DMS114 treated with DMSO at 0.1 percent for 48 hours (cell line): ENCODE data around the gene MCF2L2.

Source experiments
- DNase-seq: peaks from one replicate; lab custom pipeline; 2025; ENCODE audit not compliant: unreplicated experiment; lab: John Stamatoyannopoulos, UW

Gene MCF2L2

DNA sequence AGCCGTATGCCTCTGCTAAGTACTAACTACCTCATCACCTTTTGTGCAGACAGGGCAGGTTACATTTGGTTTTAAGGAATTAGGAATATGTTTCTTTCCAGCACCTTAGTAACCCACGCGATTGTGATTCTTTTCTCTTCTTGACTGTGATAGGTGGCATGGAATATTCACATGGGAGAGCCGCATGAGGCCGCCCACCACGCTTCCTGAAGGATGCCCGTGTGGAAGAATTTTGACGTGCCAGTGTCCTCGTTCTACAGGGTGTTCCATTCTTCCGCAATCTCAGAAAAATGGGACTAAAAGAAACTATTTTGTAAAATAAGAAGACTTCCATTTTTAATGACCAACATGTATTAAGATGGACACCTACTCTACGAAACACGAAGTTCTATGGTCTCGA is 159.1 kb downstream of the MCF2L2 start:
- DNase-seq: no peak

GRCh38 chr3:183268366-183268765 is 160.1 kb downstream of the MCF2L2 start:
- DNase-seq: no peak

DNA sequence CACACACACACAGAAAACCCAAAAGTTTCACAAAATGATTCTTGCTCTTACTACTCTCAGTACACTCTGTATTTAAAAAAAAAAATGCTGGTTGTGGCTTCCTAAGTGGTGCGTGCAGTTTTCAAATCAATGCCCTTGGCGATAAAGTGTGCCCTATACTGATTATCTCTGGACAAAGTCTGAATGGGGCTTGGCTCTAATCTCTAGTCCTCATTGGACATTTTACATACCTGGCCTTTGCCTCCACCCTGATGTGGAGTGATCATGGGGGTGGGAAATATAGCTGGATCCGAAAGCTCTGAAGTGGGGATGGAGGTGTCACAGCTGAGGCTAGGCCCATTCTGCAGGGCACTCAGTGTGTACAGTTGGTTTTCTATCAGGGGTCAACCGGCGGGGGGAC is 161.3 kb downstream of the MCF2L2 start:
- no peak for DNase-seq

DNA sequence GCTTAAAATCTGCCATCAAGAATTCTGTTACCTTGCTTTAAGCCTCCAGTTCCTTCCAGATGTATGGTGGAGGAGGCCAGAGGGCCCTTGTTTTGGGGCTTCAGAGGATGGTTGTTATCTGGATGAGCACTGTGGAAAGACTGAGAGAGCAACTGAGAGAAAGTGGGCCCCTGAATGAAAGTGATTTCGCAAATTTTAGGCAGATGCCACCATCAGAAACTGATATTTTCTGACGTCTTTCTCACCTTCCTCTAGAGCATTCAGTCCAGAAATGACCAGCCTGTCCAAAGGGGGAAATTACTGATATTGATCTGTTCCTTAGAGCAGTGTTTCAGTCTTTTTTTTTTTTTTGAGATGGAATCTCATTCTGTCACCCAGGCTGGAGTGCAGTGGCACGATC is 162.0 kb downstream of the MCF2L2 start:
- no peak for DNase-seq

DNA sequence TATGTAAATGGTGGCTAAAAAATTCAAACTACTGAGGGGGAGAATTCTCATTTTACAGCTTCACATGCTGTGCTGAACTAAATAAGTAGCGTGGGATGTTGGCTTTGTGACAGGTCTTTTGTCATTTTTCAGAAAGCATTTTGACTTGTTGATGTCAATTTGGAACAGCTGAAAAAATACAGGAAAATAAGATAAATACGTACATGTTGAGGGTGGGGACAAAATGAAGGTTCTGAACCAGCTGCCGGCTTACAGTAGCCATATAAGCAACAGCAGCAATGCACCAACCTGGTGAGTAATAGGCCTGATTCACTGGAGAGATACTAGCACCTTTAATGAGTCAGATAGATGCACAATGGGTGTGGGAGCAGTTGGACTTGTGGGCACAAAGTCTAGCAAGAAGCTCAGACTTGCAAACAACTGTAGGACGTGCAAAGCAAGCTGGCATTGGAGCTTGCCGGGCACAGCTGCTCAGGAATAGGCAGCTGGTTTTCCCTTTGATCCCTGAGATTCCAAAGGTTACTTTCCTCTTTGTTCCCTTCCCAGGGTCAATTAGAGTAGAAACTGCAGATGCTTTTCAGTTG is 162.5 kb downstream of the MCF2L2 start:
- DNase-seq: no peak

GRCh38 chr3:183265157-183265642 is 163.2 kb downstream of the MCF2L2 start:
- no peak for DNase-seq

DNA sequence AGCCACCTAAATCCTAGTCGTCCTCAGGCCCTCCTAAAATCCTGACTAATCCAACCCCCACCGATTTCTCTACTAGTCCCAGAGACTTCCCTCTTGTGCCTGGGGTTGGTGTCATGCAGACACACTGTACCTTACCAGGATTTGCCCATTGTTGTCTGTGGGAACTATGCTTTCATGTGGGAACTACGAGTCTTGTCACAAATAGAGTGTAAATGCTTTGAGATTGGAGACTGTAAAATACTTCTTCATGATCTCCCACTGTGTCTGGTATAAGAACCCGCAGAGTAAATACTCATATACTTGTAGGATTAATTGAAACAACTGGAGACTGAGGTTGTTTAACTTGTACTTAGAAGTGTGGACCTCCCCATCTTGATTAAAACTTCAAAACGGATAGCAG is 164.2 kb downstream of the MCF2L2 start:
- no peak for DNase-seq

DNA sequence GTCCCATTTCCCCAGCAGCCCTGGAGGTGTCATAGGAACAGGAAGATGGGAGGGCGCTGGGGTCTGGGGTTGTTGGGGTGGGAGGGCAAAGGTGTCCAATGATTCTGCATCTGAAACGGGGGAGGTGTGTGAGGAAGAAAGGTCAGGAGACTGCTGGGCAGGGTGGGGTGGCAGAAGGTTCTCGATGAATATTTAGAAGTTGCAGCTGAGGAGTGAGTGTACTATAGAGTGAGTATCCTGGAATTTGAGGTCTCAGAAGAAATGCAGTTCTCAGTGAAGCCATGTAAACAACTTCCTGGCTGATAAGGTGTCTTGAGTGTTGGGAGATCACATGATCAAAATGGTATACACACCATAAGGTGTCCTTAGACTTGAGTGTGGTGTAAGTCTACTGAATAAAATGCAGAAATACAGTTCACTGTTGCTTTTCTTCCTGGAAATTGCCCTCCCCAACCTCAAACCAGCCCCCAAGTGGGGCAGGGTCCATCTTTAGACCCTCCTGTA is 165.5 kb downstream of the MCF2L2 start:
- DNase-seq: no peak

DNA sequence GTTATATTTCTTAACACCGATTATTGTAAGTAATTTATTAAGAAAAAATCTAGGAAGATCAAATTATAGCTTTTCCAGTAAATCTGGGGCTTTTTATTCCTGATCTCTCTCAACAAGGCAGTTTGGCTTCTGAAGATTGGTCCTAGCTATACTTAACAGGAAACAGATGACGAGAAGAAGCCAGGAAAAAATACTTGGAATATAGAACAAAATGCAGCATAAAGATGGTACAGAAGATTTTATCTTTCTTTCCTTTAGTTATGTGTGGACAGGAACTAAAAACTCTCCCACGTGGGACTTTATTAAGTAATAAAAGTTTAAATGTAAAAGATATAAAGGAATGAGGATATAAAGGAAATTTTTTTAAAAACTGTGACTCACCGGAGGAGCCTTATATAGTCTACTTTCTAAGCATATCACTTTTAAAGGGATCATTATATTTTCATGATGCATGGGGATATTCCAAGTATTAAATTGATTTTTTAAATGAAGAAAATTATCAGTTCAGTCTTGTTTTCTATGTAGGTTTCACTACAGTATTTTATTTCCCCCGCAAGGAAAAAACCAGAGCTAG is 167.2 kb downstream of the MCF2L2 start:
- DNase-seq: no peak

GRCh38 chr3:183260167-183260904 is 168.1 kb downstream of the MCF2L2 start:
- no peak for DNase-seq

DNA sequence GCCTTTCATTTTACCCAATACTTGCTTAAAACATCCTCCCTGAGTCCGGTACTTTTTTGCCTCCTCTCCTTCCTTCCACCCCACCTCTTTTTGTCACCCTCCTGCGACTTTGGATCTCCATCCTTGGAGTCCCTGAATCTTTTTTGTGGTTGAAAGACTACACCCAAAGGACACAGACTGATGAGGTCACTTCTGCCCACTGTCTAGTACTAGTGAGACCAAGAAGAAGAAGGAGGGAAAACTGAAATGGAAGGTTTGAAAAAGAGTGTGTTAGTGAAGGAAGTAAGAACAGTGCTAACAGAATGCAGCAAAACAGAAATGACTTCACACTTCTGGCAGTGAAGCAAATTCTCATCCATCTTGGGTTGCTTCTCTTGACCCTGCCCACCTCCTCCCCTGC is 168.8 kb downstream of the MCF2L2 start:
- no peak for DNase-seq

DNA sequence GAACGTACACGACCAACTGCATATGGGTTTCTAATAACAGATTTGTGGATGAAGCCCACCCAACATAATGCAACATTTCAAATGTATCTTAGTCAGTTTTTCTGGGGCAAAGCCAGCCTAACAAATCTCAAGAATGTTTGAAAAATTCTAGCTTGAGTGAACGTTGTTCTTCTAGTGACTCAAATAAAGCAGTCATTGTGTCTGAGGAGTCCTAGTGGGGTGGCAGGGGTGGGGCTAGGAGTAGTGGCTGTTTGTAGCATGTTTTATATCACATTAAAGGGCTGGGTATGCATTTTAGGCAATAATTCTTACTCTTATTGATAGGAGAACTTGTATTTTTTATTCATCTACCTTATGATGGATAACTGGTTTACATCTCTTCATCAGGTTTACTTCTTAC is 169.3 kb downstream of the MCF2L2 start:
- no peak for DNase-seq

- no peak for DNase-seq
These were observed 173.1 kb downstream of the MCF2L2 start for GRCh38 chr3:183255348-183255730.

DNA sequence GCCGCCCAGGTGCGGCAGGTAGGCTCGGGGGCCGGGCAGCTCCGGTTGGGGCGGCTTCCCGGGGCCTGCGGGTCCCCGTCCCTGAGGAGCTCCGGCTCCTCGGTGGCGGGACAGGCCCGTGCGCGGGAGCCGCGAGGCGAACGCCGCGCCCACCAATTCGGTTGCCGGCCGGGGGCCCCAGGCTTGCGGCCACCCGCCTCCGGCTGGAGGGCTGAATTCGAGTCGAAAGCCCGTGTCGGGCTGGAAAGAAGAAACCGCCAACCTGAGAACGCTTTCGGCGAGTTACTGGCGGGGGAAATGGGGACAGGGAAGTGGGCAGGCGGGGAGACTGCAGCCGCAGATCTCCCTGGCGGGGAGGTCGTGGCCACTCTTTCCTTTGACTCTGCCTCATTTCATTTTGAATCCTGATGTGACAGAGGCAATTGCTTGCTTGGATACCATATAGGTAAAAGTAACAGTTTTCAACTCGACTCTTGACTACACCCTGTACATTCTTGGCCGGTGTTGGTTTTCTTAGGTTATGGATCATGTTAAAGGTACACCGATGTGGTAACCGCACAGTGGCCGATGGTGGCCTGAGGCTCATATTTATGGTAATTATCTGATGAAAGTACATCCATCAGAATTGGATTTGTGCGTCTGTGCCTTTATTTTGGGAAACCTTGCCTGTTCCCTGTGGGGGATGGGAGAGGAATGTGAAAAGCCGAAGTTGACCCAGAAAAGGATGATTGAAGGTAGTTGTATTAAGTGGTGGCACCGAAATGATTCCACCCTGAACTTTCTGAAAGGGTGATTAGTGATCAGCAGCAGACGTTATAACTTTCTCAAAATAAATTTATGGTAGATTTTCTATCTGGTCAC is 173.7 kb downstream of the MCF2L2 start:
- DNase-seq: no peak

DNA sequence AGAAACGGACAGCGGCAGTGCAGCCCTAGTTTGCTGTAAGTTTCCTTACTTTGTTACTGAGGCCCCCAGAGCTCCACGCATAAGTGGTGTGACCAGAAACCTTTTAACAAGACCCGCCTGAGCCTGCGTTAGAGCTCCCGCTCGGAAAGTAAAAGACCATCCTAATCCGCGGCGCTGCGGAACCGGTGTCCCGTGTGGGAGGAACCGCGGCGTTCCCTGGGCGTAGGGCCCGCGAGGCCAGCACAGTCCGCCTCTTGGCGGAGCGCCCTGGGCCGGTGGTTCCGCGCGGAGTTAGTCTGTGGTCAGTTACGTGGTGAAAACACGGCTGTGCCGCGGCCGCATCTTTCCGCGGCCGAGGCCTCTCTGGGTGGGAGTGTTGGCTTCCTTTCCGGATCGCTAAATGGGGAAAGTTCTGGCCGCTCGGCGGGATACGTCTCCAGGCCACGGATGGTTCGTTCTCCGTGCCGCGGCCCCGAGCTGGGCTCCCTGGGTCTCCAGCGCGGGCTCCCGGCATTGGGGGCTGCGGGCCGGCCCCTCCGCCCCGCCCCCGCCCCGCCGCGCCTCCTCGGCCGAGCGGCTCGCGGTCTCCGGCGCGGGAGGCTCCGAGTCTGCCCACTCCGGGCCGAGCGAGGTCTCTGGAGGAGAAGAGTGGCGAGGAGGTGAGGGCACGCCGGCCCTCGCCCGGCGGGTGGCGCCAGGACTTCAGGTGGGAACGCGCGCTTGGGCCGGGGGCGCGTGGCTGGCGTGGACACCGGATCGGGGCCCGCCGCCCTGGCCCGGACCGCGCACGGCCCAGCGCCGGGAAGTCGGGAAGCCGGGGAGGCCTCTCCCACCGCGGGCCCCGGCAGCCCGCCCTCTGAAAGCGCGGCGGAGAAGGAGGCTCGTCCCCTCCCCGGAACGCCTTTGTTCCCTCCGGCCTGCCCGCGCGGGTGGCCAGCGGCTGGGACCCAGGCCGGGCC is 174.6 kb downstream of the MCF2L2 start:
- peak; percentile 30 for DNase-seq

DNA sequence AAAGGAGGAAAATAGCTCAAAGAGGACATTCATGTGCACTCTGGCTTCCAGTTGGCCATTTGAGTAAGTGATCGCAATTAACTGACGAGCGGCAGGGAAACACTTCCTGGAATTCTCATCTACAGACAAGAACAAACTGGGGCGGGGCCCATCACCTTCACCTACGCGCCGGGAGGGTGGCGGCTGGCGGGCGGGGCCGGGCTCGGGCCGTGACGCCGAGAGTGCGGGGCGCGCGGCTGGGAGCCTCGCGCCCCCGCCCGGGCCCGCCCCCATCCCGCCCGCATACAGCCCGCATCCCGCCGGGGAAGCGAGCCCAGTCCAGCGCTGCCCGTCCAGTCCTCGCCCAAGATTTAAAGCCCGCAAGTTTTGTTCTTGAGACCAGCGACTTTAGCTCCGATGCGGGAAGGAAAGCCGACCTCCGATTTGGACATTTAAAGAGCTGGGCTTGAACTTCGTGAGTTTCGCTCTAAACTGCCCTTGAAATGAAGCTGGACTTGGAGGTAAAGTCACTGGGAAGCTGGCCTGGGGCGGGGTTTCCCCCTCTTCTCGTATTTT is 175.4 kb downstream of the MCF2L2 start, which contains the start of gene B3GNT5:
B3GNT5 (plus strand) TSS at position 281 of the 555 bp plus-strand sequence. CDS start 16,546 bp downstream, outside the sequence.
- DNase-seq: no peak

DNA sequence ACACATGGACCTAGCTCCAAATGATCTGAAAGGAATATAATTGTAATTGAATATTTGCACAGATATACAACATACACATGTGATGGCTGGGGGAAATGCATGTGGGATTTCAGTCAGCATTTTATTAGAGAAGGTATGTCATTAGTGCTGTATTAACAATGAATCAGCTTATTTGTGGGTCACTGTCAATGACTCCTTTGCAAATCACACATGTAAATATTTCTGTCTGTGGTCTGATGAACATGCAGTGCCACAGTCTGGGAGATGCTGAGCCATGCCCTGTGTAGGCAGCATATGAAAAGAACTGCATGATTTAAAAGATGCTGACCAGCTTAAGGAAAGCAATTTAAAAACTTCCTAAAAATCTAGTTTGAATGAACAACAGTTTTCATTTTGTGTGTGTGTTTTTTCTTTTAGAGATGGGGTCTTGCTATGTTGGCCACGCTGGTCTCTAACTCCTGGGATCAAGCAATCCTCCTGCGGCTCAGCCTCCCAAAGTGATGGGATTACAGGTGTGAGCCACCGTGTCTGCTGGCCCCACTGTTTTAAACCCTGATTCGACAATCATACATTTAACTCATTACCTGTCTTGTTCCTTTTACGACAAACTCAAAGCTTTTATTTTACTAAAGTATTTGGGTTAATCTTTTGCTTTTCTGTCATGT is 176.2 kb downstream of the MCF2L2 start:
- no peak for DNase-seq

GRCh38 chr3:183249006-183249718 is 179.3 kb downstream of the MCF2L2 start:
- no peak for DNase-seq
